B cell (primary cell): ENCODE data around the gene CMIP. TPM values are rescaled to one million over a fixed set of nuclear protein-coding genes. Genes with fewer than 3 reads are reported as not detected.

Source experiments
- ATAC-seq: fragments of 200-7000 bp; cut with Tn5 transposase; one replicate; pipeline ENCODE4 v1.10.0; 2021; ENCODE audit warnings: low read depth, mild to moderate bottlenecking, moderate number of reproducible peaks, moderate library complexity
- CTCF ChIA-PET: fragments of 350-600 bp; sonication (Branson Sonifier 250); formaldehyde crosslinking; loops from one replicate; lab custom pipeline; 2021; ENCODE audit warnings: antibody characterized with exemption, inconsistent platforms; lab: Charles Lee
- POLR2A ChIA-PET: fragments of 350-600 bp; sonication (Branson Sonifier 250); formaldehyde crosslinking; loops from one replicate; lab custom pipeline; 2021; ENCODE audit warnings: antibody characterized with exemption; lab: Charles Lee
- DNase-seq: peaks from one replicate; pipeline ENCODE4 v3.0.0; 2013
- H2AFZ ChIP-seq: 2 replicates; pipeline ENCODE4 v1.6.1; 2012; ENCODE audit warnings: mild to moderate bottlenecking, low read depth, low read length; ENCODE audit not compliant: insufficient read depth, poor library complexity, severe bottlenecking
- H3K27ac ChIP-seq, 2 donors: 1 replicate in 1 of 2; 2 replicates in 1 of 2; pipeline ENCODE4 v1.5.1; 2012 to 2013; ENCODE audit warnings: low read length in 2 of 2, mild to moderate bottlenecking in 2 of 2, moderate library complexity in 1 of 2
- H3K27me3 ChIP-seq, 4 experiments: fragments of 200-600 bp in 1 of 4; sonication (generic) in 1 of 4; replicated peaks in 1 of 4; 1 replicate in 2 of 4; 2 replicates in 2 of 4; pipeline versions ENCODE4 v1.6.1 to v1.7.0; 2013 to 2016; ENCODE audit warnings: low read length in 3 of 4, mild to moderate bottlenecking in 2 of 4, mixed read lengths in 1 of 4, moderate library complexity in 1 of 4; ENCODE audit not compliant: insufficient read depth in 4 of 4, control insufficient read depth in 3 of 4; ENCODE audit errors: control extremely low read depth in 1 of 4
- H3K36me3 ChIP-seq, 2 experiments: replicated peaks in 1 of 2; 1 replicate in 1 of 2; 2 replicates in 1 of 2; pipeline versions ENCODE4 v1.6.1 to v1.7.1; 2013; ENCODE audit warnings: low read length in 1 of 2; ENCODE audit not compliant: insufficient read depth in 2 of 2, control insufficient read depth in 1 of 2; ENCODE audit errors: control extremely low read depth in 1 of 2, extremely low read depth in 1 of 2
- H3K4me1 ChIP-seq, 2 donors: fragments of 200-600 bp in 1 of 2; sonication (generic) in 1 of 2; 1 replicate in 1 of 2; 2 replicates in 1 of 2; pipeline versions ENCODE4 v1.5.1 to v1.6.1; 2013 to 2017; ENCODE audit warnings: low read length in 2 of 2; ENCODE audit not compliant: control insufficient read depth in 2 of 2, insufficient read depth in 2 of 2
- H3K4me2 ChIP-seq: replicated peaks from 2 replicates; pipeline ENCODE3; 2012; ENCODE audit warnings: mild to moderate bottlenecking, low read depth, low read length; ENCODE audit not compliant: poor library complexity, severe bottlenecking
- H3K4me3 ChIP-seq, 5 experiments: fragments of 200-600 bp in 1 of 5; sonication (generic) in 1 of 5; 1 replicate in 3 of 5; 2 replicates in 2 of 5; pipeline versions ENCODE4 v1.5.1 to v1.7.0; 2011 to 2016; ENCODE audit warnings: low read length in 4 of 5, mild to moderate bottlenecking in 4 of 5, low read depth in 2 of 5, control low read depth in 1 of 5, moderate library complexity in 1 of 5; ENCODE audit not compliant: insufficient read depth in 1 of 5; ENCODE audit errors: control extremely low read depth in 1 of 5, extremely low read depth in 1 of 5
- H3K79me2 ChIP-seq: fragments of 200-600 bp; sonication (generic); one replicate; pipeline ENCODE4 v1.6.0; 2016; ENCODE audit warnings: low read length; ENCODE audit not compliant: control insufficient read depth, insufficient read depth
- H3K9ac ChIP-seq: fragments of 200-600 bp; sonication (generic); 2 replicates; pipeline ENCODE4 v1.6.1; 2017; ENCODE audit warnings: mild to moderate bottlenecking, low read length, moderate library complexity
- H3K9me3 ChIP-seq, 3 donors: one replicate each; pipeline versions ENCODE4 v1.6.1 to v1.7.1; 2013; ENCODE audit warnings: low read length in 2 of 3; ENCODE audit not compliant: control insufficient read depth in 2 of 3, insufficient read depth in 1 of 3; ENCODE audit errors: control extremely low read depth in 1 of 3
- H4K20me1 ChIP-seq: 2 replicates; pipeline ENCODE4 v1.6.0; 2012; ENCODE audit warnings: mild to moderate bottlenecking, low read length; ENCODE audit not compliant: insufficient read depth, control insufficient read depth, poor library complexity, severe bottlenecking
- H3K27ac Mint-ChIP-seq: one replicate; pipeline ENCODE4 v1.8.0; 2021; ENCODE audit warnings: mixed read lengths
- H3K27me3 Mint-ChIP-seq: one replicate; pipeline ENCODE4 v1.8.0; 2021; ENCODE audit warnings: mixed read lengths
- H3K4me1 Mint-ChIP-seq: one replicate; pipeline ENCODE4 v1.8.0; 2021; ENCODE audit warnings: mixed read lengths
- H3K4me3 Mint-ChIP-seq: one replicate; pipeline ENCODE4 v1.8.0; 2021; ENCODE audit warnings: mixed read lengths
- H3K9me3 Mint-ChIP-seq: one replicate; pipeline ENCODE4 v1.8.0; 2022; ENCODE audit warnings: mixed read lengths; ENCODE audit not compliant: insufficient read depth
- CTCF ChIP-seq: fragments of 200-600 bp; IDR thresholded peaks from one replicate; pipeline ENCODE4 v1.8.0; 2022; ENCODE audit warnings: antibody characterized with exemption, mild to moderate bottlenecking
- EZH2 ChIP-seq: IDR thresholded peaks from 2 replicates; pipeline ENCODE4 v1.6.1; 2012; ENCODE audit warnings: borderline replicate concordance, low read depth, mild to moderate bottlenecking, moderate library complexity, low read length; ENCODE audit not compliant: insufficient read depth, poor library complexity, severe bottlenecking
- WGBS: methylation state at CpG from one replicate; pipeline ENCODE4 v1.1.5; 2013; ENCODE audit warnings: missing lambda C conversion rate; ENCODE audit not compliant: insufficient coverage; 5-methylcytosine and 5-hydroxymethylcytosine counted together
- intact Hi-C: fragments of 100-400 bp; cut with micrococcal nuclease; formaldehyde crosslinking; loops from one replicate; pipeline ENCODE4 v1.10.0; 2022
- polyA plus RNA-seq: library from polyadenylated mRNA; depleted of rRNA; stranded (reverse); fragments of >200 nt; gene quantifications from 2 replicates; pipeline ENCODE4 v1.2.3, GENCODE V29; 2012
- total RNA-seq, 2 donors: library from RNA; stranded (reverse); fragments of 120-200 nt in 1 of 2; gene quantifications; 1 replicate in 1 of 2; 2 replicates in 1 of 2; pipeline versions ENCODE4 v1.2.3 to v1.2.4, GENCODE V29; 2013 to 2022

CMIP gene
- total and polyA plus RNA-seq, 2 donors (not counting 1 experiment from before 2014, with no cell fraction given), result 27.1 to 155 TPM

GRCh38 chr16:81702506-81702905, 257.9 kb downstream of the CMIP start:
- Histone ChIP-seq H3K9me3 (no peaks in the 10 kb centered on the region), H2AFZ (no peak overlapping the region), H3K9ac (no peak overlapping the region), H4K20me1 (no peaks in the 10 kb centered on the region), H3K4me2 (no peak overlapping the region), H3K4me3 (no peak overlapping the region), H3K79me2 (no peaks in the 10 kb centered on the region), H3K4me1 (no peaks in the 10 kb centered on the region), H3K27ac (no peak overlapping the region), H3K27me3 (no peaks in the 10 kb centered on the region), H3K36me3 (peaks cover 5 to 90% of the 10 kb centered on the region in 2 experiments)
- intact Hi-C loops, result no loop called here
- H3K4me1 Mint-ChIP-seq, result no peaks in the 10 kb centered on the region
- no peak overlapping the region for H3K27ac Mint-ChIP-seq
- WGBS, result 100% methylated on average over 5 of the region's 5 CpGs
- no peak overlapping the region for H3K4me3 Mint-ChIP-seq
- POLR2A ChIA-PET, result no interaction called here
- CTCF ChIA-PET, result no interaction called here
- DNase-seq (no peak), ATAC-seq (no peak)
- no peaks in the 10 kb centered on the region for H3K27me3 Mint-ChIP-seq
- no peaks in the 10 kb centered on the region for H3K9me3 Mint-ChIP-seq
- TF ChIP-seq CTCF, result no peak
- TF ChIP-seq EZH2, result no peak

GRCh38 chr16:81703177-81704155, 258.9 kb downstream of the CMIP start:
- H3K79me2 ChIP-seq, result no peaks in the 10 kb centered on the region
- no peak overlapping the region for H3K4me3 ChIP-seq
- H3K4me1 Mint-ChIP-seq, result no peaks in the 10 kb centered on the region
- no peak overlapping the region for H2AFZ ChIP-seq
- no peak for DNase-seq
- no peaks in the 10 kb centered on the region for H4K20me1 ChIP-seq
- POLR2A ChIA-PET, result no interaction called here
- no peaks in the 10 kb centered on the region for H3K27me3 ChIP-seq
- H3K9ac ChIP-seq, result no peak overlapping the region
- 98% methylated on average over 15 of the region's 27 CpGs for WGBS
- peak overlapping the region; percentile 34 for H3K27ac Mint-ChIP-seq
- H3K36me3 ChIP-seq, result peaks cover 5 to 91% of the 10 kb centered on the region in 2 experiments
- H3K27ac ChIP-seq, result no peak overlapping the region
- intact Hi-C loops, result no loop called here
- no peak overlapping the region for H3K4me3 Mint-ChIP-seq
- no peak overlapping the region for H3K4me2 ChIP-seq
- CTCF ChIA-PET, result no interaction called here
- H3K27me3 Mint-ChIP-seq, result no peaks in the 10 kb centered on the region
- ATAC-seq, result no peak
- H3K9me3 Mint-ChIP-seq, result no peaks in the 10 kb centered on the region
- H3K9me3 ChIP-seq, result no peaks in the 10 kb centered on the region
- no peak for TF ChIP-seq EZH2
- TF ChIP-seq CTCF, result no peak
- no peaks in the 10 kb centered on the region for H3K4me1 ChIP-seq
